HepG2 (cell line): Measurements from ENCODE around the gene ARPC1B. TPM values are rescaled to one million over a fixed set of nuclear protein-coding genes. Genes with fewer than 3 reads are reported as not detected.

Source experiments
- AGO2 ChIP-seq: fragments of 200-400 bp; formaldehyde crosslinking; optimal IDR thresholded peaks from 2 replicates; pipeline ENCODE3; 2017; ENCODE audit warnings: mild to moderate bottlenecking, low read depth, low read length, moderate library complexity
- ARID2 ChIP-seq: sonication (generic); formaldehyde crosslinking; IDR thresholded peaks from 2 replicates; pipeline ENCODE4 v1.8.1; 2022; ENCODE audit warnings: mild to moderate bottlenecking, missing genetic modification reagents, borderline replicate concordance
- HDAC1 ChIP-seq: sonication (generic); formaldehyde crosslinking; IDR thresholded peaks from 2 replicates; pipeline ENCODE4 v1.5.1; 2020; ENCODE audit warnings: mild to moderate bottlenecking, missing genetic modification reagents
- MAFK ChIP-seq, 2 experiments: IDR thresholded peaks in 1 of 2; conservative IDR thresholded peaks in 1 of 2; 2 replicates each; pipeline ENCODE4 v1.6.1; 2011; ENCODE audit warnings: improper control_type of control experiment in 2 of 2, low read length in 2 of 2
- MED1 ChIP-seq: sonication (generic); formaldehyde crosslinking; IDR thresholded peaks from 2 replicates; pipeline ENCODE4 v1.4.0; 2020; ENCODE audit warnings: missing genetic modification reagents
- MEIS1 ChIP-seq: sonication (generic); formaldehyde crosslinking; IDR thresholded peaks from 2 replicates; pipeline ENCODE4 v1.9.0; 2021; ENCODE audit warnings: mild to moderate bottlenecking, missing genetic modification reagents, moderate library complexity, borderline replicate concordance
- NONO ChIP-seq, 2 experiments: fragments of 450-650 bp in 1 of 2; sonication (generic) in 1 of 2; formaldehyde crosslinking in 1 of 2; IDR thresholded peaks in 1 of 2; conservative IDR thresholded peaks in 1 of 2; 2 replicates each; pipeline versions ENCODE4 v1.6.1 to v1.8.0; 2017 to 2022; ENCODE audit warnings: mild to moderate bottlenecking in 1 of 2, missing genetic modification reagents in 1 of 2, moderate library complexity in 1 of 2
- REXO4 ChIP-seq: sonication (generic); formaldehyde crosslinking; IDR thresholded peaks from 2 replicates; pipeline ENCODE4 v1.8.0; 2022; ENCODE audit warnings: missing genetic modification reagents, mild to moderate bottlenecking, borderline replicate concordance
- SALL2 ChIP-seq: sonication (generic); formaldehyde crosslinking; IDR thresholded peaks from 2 replicates; pipeline ENCODE4 v1.8.1; 2023; ENCODE audit warnings: mild to moderate bottlenecking, missing genetic modification reagents, inconsistent platforms
- SCMH1 ChIP-seq: sonication (generic); formaldehyde crosslinking; IDR thresholded peaks from 2 replicates; pipeline ENCODE4 v1.9.0; 2021; ENCODE audit warnings: missing genetic modification reagents, mild to moderate bottlenecking, borderline replicate concordance
- SKIL ChIP-seq: sonication (generic); formaldehyde crosslinking; IDR thresholded peaks from 2 replicates; pipeline ENCODE4 v1.8.0; 2022; ENCODE audit warnings: missing genetic modification reagents, mild to moderate bottlenecking, moderate library complexity, borderline replicate concordance
- SP2 ChIP-seq: sonication (generic); formaldehyde crosslinking; IDR thresholded peaks from 2 replicates; pipeline ENCODE4 v1.5.1; 2020; ENCODE audit warnings: mild to moderate bottlenecking, missing genetic modification reagents
- SP5 ChIP-seq: IDR thresholded peaks from 2 replicates; pipeline ENCODE4 v1.6.1; 2016; ENCODE audit warnings: low read depth, borderline replicate concordance
- ZFP37 ChIP-seq: sonication (generic); formaldehyde crosslinking; IDR thresholded peaks from 2 replicates; pipeline ENCODE4 v1.4.0; 2020; ENCODE audit warnings: missing genetic modification reagents, borderline replicate concordance
- ZNF256 ChIP-seq: sonication (generic); formaldehyde crosslinking; conservative IDR thresholded peaks from 2 replicates; pipeline ENCODE4 v1.4.0; 2020; ENCODE audit warnings: missing genetic modification reagents
- ZNF296 ChIP-seq: sonication (generic); formaldehyde crosslinking; conservative IDR thresholded peaks from 2 replicates; pipeline ENCODE4 v1.5.0; 2020; ENCODE audit warnings: mild to moderate bottlenecking, missing genetic modification reagents
- ZNF451 ChIP-seq: sonication (generic); formaldehyde crosslinking; IDR thresholded peaks from 2 replicates; pipeline ENCODE4 v1.5.0; 2020; ENCODE audit warnings: mild to moderate bottlenecking, missing genetic modification reagents
- ZNF563 ChIP-seq: sonication (generic); formaldehyde crosslinking; IDR thresholded peaks from 2 replicates; pipeline ENCODE4 v1.8.0; 2022; ENCODE audit warnings: mild to moderate bottlenecking, moderate library complexity, missing genetic modification reagents
- ZNF660 ChIP-seq: sonication (generic); formaldehyde crosslinking; IDR thresholded peaks from 2 replicates; pipeline ENCODE4 v1.5.1; 2020; ENCODE audit warnings: mild to moderate bottlenecking, low read depth, missing genetic modification reagents, borderline replicate concordance
- polyA plus RNA-seq, 8 experiments: library from polyadenylated mRNA; depleted of rRNA in 3 of 8; stranded (reverse) in 7 of 8; unstranded in 1 of 8; fragments of >200 nt; fragmentation: Illumina TruSeq in 4 of 8; extraction: Trizol in 4 of 8; gene quantifications; 2 replicates each; pipeline versions ENCODE4 v1.2.1 to v1.2.3, GENCODE V29; 2011 to 2016; ENCODE audit warnings: low read depth in 4 of 8, missing spikeins in 1 of 8, mixed read lengths in 1 of 8; ENCODE audit not compliant: insufficient read depth in 1 of 8
- total RNA-seq, 5 experiments: library from RNA; depleted of rRNA; stranded (reverse); fragments of >200 nt; fragmentation: Illumina TruSeq; extraction: Trizol; gene quantifications; 2 replicates each; pipeline ENCODE4 v1.2.3, GENCODE V29; 2016; ENCODE audit warnings: low read depth in 1 of 5
- TF ChIP-seq, protein P1 (sequence below): IDR thresholded peaks from 2 replicates; pipeline ENCODE4 v1.6.1; 2016; ENCODE audit warnings: missing biosample characterization, missing genetic modification reagents, low read depth
- TF ChIP-seq, protein P2 (sequence below): sonication (generic); formaldehyde crosslinking; IDR thresholded peaks from 2 replicates; pipeline ENCODE4 v1.4.0; 2020; ENCODE audit warnings: missing genetic modification reagents

ARPC1B gene
- total and polyA plus RNA-seq, 2 of the 13 experiments (the other 11 are each of a cell fraction or from before 2014, with no cell fraction given), result 72.9 to 89.1 TPM

GRCh38 chr7:99408379-99409191 lies 34.1 kb downstream of the ARPC1B start, which contains the start of the genes BUD31 and PDAP1 (continued):
- no peak for TF ChIP-seq SCMH1
- peak; percentile 78; the same call in 1 of the 2 replicates for TF ChIP-seq ZNF563
- TF ChIP-seq ZNF296 (CRISPR knock-in tag), result no peak
- TF ChIP-seq AGO2, result peak; percentile 81
- TF ChIP-seq NONO (IDR thresholded peaks at IDR 0.05), result no peak
- TF ChIP-seq NONO (CRISPR knock-in tag; conservative IDR thresholded peaks at IDR 0.05), result peak; percentile 94
- no peak for TF ChIP-seq REXO4 (CRISPR knock-in tag)
- TF ChIP-seq ZNF451 (CRISPR knock-in tag), result 0 out of 2 replicates have a peak, but pooled peaks have one; percentile 40
- TF ChIP-seq ARID2 (CRISPR knock-in tag), result 0 out of 2 replicates have a peak, but pooled peaks have one; percentile 28
- TF ChIP-seq ZFP37, result no peak
- TF ChIP-seq, protein P1, sequence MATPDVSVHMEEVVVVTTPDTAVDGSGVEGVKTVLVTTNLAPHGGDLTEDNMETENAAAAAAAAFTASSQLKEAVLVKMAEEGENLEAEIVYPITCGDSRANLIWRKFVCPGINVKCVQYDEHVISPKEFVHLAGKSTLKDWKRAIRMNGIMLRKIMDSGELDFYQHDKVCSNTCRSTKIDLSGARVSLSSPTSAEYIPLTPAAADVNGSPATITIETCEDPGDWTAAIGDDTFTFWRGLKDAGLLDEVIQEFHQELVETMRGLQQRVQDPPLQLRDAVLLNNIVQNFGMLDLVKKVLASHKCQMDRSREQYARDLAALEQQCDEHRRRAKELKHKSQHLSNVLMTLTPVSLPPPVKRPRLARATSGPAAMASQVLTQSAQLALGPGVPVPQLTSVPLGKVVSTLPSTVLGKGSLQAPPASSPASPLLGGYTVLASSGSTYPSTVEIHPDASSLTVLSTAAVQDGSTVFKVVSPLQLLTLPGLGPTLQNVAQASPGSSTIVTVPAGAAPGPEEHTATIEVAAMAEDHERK (CRISPR knock-in tag), result 0 out of 2 replicates have a peak, but pooled peaks have one; percentile 12
- TF ChIP-seq MEIS1 (CRISPR knock-in tag), result peak; percentile 72; the same call in 1 of the 2 replicates
- TF ChIP-seq SP2 (CRISPR knock-in tag), result peak; percentile 48
- peak; percentile 50; the same call in 1 of the 2 replicates for TF ChIP-seq SALL2 (CRISPR knock-in tag)
- peak; percentile 84 for TF ChIP-seq HDAC1 (CRISPR knock-in tag)
- TF ChIP-seq ZNF256 (CRISPR knock-in tag), result no peak; the same call in 1 of the 2 replicates
- peak; percentile 66; the same call in 1 of the 2 replicates for TF ChIP-seq MED1
- peak; percentile 85 for TF ChIP-seq SP5
- TF ChIP-seq, protein P2, sequence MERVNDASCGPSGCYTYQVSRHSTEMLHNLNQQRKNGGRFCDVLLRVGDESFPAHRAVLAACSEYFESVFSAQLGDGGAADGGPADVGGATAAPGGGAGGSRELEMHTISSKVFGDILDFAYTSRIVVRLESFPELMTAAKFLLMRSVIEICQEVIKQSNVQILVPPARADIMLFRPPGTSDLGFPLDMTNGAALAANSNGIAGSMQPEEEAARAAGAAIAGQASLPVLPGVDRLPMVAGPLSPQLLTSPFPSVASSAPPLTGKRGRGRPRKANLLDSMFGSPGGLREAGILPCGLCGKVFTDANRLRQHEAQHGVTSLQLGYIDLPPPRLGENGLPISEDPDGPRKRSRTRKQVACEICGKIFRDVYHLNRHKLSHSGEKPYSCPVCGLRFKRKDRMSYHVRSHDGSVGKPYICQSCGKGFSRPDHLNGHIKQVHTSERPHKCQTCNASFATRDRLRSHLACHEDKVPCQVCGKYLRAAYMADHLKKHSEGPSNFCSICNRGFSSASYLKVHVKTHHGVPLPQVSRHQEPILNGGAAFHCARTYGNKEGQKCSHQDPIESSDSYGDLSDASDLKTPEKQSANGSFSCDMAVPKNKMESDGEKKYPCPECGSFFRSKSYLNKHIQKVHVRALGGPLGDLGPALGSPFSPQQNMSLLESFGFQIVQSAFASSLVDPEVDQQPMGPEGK, result peak; percentile 43; the same call in 1 of the 2 replicates
- no peak for TF ChIP-seq MAFK (conservative IDR thresholded peaks at IDR 0.05 in 1 of 2, IDR thresholded peaks at IDR 0.05 in 1 of 2; ENCODE audit: low read length in 2 of 2)
- no peak for TF ChIP-seq SKIL (CRISPR knock-in tag)
- TF ChIP-seq ZNF660 (CRISPR knock-in tag), result no peak
